HG03575 (cell line): ENCODE measurements around the gene HIPK2.
A peak's percentile ranks its signal among the peaks of the same experiment; 100 is the strongest.

Experiments
- ATAC-seq: cut with Tn5 transposase; IDR thresholded peaks from one replicate; pipeline ENCODE4 v1.9.1; 2021; ENCODE audit not compliant: unreplicated experiment, insufficient number of reproducible peaks, low FRiP score; ENCODE audit errors: extremely low read depth

HIPK2 gene

GRCh38 chr7:139664434-139664833 is 113.4 kb downstream of the HIPK2 start:
- ATAC-seq: no peak

DNA sequence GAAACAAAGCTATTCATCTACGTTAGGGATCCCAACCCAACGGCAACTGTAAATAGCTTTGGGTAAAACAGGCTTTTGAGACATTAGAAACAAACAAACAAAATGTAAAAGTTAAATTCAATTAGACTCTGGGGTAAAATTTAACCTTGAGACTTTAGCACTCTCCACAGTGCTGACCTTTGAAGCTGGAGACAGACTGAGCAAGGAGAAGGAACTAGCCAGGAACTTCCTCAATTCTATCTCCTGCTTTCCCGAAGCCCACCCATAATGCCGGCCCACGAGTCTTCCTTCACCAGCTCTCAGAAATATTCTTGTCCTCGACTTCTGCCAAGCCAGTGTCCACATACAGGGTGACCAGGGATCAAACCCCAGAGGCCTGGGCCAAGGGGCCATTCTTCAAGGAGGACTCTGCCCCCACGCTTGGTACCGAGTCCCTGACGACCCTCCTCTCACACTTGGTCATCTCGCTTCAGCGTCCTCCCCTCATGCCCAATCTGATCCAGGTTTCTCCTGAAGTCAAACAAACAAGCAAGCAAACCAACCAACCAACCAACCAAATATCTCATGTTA is 114.1 kb downstream of the HIPK2 start:
- ATAC-seq: no peak

DNA sequence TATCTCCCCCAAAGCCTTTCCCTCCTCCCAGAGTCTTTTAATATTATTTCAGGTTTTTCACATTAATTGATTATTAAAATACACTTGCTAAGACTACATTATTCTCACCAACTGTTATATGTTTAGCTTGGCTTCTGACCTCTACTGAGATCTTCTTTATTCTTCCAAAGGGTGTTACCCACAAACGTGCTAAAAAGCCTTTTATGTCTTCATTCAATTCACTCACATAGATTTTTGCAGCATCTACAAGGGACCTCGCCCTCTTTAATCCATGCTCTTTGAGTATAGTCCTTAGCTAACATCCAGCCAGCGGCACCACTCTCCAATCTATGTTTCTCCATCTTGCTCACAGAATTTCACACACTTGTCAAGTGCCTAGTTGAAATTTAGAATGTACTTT is 115.9 kb downstream of the HIPK2 start:
- no peak for ATAC-seq

- no peak for ATAC-seq
These were observed 116.8 kb downstream of the HIPK2 start for GRCh38 chr7:139661043-139661440.

DNA sequence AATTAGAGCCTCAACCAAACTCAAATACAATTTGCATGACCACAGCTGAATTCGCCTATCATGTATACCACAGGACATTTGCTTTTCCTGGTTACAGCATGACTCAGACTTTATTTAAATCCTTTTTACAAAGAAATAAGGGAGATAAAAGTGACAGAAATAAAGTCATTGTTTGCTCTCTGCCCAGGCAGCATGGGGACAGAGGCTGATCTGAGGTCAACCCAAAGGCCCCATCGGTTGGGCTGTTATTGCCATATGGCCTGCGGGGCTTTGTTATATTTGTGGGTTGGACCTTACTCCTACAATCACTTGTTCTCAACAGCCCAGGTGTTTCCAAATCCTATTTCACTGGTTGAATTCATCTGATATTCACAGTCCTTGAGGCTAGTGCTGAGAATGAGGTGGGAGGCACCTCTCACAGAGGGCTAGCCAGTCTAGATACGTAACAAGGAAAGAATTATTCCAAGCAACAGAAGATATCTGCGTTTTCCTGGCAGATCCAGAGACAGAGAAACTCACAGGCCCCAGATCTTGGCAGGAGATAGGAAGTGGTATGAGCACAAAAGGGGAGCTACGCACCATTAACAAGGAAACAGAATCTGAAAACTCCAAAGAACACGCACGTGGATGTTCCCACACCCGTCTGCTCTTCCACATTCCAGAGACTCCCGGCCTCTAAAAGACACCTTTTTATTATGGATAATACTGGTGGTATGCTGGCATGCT is 117.3 kb downstream of the HIPK2 start:
- ATAC-seq: no peak

- no peak for ATAC-seq
These were observed 117.9 kb downstream of the HIPK2 start for GRCh38 chr7:139659922-139660316.

GRCh38 chr7:139658908-139659675 is 118.7 kb downstream of the HIPK2 start:
- no peak for ATAC-seq

DNA sequence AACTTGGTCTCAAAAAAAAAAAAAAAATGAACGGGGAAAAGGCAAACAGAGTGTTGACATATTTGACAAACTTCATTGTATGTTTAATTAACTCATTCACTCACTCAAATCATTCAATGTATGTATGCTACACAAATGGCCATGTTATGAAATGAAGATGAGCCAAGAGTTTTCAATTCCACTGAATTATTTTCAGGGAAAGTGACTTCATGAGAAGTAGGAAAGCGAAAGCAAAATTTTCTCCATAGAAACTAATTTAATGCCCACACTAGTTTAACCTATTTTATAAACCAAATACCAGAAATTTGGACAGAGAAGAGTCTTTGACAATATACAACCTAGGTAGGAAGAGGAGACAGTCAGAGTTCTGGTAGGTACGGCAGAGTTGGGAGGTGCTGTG is 119.5 kb downstream of the HIPK2 start:
- no peak for ATAC-seq

DNA sequence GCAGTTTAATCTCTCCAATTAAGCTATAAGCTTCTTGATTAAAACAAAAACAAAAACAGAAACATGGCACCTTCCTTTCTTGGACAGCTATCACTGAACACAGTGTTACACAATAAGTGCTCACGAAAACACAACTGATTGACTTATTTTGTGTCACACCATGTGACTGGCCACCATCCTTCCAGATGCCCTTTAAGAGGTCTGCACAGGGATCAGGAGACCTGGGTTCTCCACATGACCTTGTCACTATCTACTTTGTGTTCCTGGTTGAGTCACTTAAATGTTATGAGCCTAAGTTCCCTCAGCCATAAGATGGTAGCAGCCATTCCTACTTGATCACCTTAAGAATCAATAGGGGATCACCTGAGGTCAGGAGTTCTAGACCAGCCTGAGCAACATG is 120.1 kb downstream of the HIPK2 start:
- no peak for ATAC-seq

GRCh38 chr7:139656387-139656786 is 121.4 kb downstream of the HIPK2 start:
- no peak for ATAC-seq

- ATAC-seq: no peak
These were observed 122.5 kb downstream of the HIPK2 start for GRCh38 chr7:139655305-139655704.

DNA sequence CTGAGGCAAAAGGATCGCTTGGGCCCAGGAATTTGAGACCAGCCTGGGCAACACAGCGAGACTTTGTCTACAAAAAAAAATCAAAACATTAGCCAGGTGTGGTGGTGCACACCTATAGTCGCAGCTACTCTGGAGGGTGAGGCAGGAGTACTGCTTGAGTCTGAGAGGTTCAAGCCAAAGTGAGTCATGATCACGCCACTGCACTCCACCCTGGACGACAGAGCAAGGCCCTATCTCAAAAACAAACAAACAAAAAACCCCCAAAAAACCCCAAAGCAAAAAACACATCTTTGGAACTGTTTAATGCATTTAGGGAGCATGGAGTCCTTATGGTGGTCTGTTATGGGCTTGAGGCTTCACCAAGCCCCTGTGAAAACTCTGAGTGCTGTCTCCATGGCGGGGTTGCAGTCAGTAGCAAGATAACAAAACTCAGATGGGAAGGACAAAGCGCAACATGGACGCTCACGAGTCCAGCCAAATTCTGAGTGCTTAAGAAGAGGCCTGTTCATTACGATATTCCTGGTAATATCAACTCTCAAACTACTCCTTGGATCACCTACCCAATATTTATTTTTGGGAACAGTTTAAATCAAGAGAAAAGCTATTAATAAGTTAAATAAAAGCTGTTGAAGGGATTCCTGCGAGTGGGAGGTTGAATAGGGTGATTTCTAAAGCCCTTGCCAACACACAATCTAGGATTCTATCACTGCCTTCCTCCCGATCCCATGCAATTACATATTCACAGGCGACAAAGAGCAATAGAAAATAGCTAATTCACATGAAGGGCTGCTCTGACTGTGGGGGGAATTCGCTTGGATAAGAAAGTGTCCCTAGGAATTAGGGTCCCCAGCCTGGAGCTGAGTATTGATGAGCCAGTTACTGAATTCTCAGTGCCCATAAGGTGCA is 123.3 kb downstream of the HIPK2 start:
- ATAC-seq: no peak

DNA sequence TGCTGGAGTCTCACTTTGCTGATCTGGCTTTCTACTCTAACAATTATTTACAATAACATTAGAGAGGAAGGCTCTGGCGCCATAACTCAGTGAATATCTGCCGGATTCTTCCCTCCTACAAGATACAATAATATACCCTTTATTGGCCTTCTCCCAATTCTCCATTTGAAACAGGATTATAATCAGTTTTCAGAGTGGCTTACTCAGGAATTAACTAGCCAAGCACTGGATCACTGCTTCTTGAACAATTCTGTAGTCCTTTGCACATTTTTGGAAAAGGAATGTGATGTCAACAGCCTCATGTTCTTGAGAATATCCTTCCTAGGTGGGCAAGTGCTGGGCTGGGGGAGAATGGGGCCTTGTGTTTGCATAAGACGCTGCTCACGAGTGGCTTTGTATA is 125.9 kb downstream of the HIPK2 start:
- ATAC-seq: no peak

DNA sequence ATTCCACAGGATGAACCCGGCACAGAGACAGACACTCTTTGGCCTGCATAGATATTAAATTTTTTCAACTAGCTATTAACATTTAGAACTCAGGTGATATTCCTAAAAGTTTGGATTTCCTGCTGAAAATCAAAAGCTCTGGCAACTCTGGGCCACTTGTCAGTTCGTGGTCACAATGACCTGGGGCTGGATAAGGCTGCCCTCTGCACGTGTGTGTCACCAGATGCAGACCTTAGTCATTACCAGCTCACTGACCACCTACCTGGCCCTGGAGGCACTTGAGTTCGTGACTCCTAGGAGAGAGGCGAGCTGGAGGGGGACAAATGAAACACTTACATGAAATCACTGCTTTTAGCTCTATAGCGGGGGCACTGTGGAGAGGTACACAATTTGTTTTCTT is 126.5 kb downstream of the HIPK2 start:
- ATAC-seq: no peak

GRCh38 chr7:139650429-139651100 is 127.2 kb downstream of the HIPK2 start:
- ATAC-seq: no peak

GRCh38 chr7:139648941-139649425 is 128.8 kb downstream of the HIPK2 start:
- ATAC-seq: peak; percentile 64

- no peak for ATAC-seq
These were observed 129.4 kb downstream of the HIPK2 start for GRCh38 chr7:139648391-139648861.

DNA sequence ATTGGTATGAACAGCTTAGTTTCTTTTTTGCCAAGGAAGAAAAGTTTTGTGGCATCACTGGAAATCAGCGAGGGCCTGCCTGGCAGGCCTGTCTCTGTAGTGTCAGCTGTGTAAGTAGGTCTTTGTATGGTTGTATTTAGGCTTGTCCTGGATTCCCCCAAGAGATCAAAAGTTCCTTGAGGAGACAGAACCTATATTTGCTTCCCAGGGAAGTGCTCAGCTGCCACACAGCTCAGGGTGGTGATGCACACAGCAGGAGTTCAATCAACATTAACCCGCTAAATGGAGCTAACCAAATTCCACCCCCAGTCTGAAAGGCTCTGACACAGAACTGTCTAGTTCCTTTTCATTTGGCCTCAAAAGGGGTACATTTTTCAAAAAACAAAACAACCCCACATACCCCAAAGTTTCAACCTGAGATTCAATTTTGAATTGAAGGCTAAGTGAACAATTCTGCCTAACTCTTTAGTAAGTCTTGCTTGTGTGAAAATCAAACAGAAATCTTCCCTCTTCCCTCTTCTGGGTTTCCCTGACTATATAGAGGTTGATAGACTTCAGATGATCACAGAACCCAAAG is 129.9 kb downstream of the HIPK2 start:
- ATAC-seq: no peak
